Measurements from ENCODE around the gene CANT1. TPM values are rescaled to one million over a fixed set of nuclear protein-coding genes. Genes with fewer than 3 reads are reported as not detected.

The CANT1 gene
- total RNA-seq, 3 donors from 2014 or later = 26.1 to 48.1 (median 41.0) TPM

- no peak overlapping the region for H3K4me3 ChIP-seq
- no peak for TF ChIP-seq POLR2AphosphoS5 (IDR thresholded peaks at IDR 0.05)
- no peak for TF ChIP-seq CTCF (IDR thresholded peaks at IDR 0.05)
- no peak for TF ChIP-seq POLR2A (IDR thresholded peaks at IDR 0.05)
- H3K36me3 ChIP-seq = no peaks in the 10 kb centered on the region
- DNase-seq (ENCODE audit: low spot score in 2 of 2) = no peak
- H3K9me3 ChIP-seq = no peaks in the 10 kb centered on the region
- intact Hi-C loops (cut with DNase I; ENCODE audit: low total_unique reads) = loop anchor here (2.0 kb wide), 1 partner anchor 731 kb away; the partner anchor contains the start of gene ENPP7
- no peak overlapping the region for H3K27ac ChIP-seq
- H3K4me1 ChIP-seq = peaks cover 0 to 28% of the 10 kb centered on the region in 2 donors
- H3K27me3 ChIP-seq = no peaks in the 10 kb centered on the region
These were observed 9.6 kb downstream of the CANT1 start for GRCh38 chr17:78999947-79000395.

GRCh38 chr17:78999056-78999768, 10.4 kb downstream of the CANT1 start:
- no peaks in the 10 kb centered on the region for H3K36me3 ChIP-seq
- no peak for TF ChIP-seq POLR2A (IDR thresholded peaks at IDR 0.05)
- TF ChIP-seq CTCF (IDR thresholded peaks at IDR 0.05) = no peak
- TF ChIP-seq POLR2AphosphoS5 (IDR thresholded peaks at IDR 0.05) = no peak
- intact Hi-C loops (cut with DNase I; ENCODE audit: low total_unique reads) = no loop called here
- H3K4me1 ChIP-seq = peaks cover 0 to 28% of the 10 kb centered on the region in 2 donors
- no peak overlapping the region for H3K4me3 ChIP-seq
- no peaks in the 10 kb centered on the region for H3K9me3 ChIP-seq
- H3K27ac ChIP-seq = peak overlapping the region; percentile 42 to 43
- no peaks in the 10 kb centered on the region for H3K27me3 ChIP-seq
- DNase-seq (ENCODE audit: low spot score in 2 of 2) = peak in 1 of 2 donors; percentile 48

- peak in 1 of 2 donors; percentile 57 for DNase-seq (ENCODE audit: low spot score in 2 of 2)
- H3K36me3 ChIP-seq = no peaks in the 10 kb centered on the region
These were observed 11.1 kb downstream of the CANT1 start for GRCh38 chr17:78998311-78999055.

GRCh38 chr17:78997881-78998280, 11.7 kb downstream of the CANT1 start:
- Histone ChIP-seq H3K27ac (no peak overlapping the region), H3K9me3 (no peaks in the 10 kb centered on the region), H3K27me3 (no peaks in the 10 kb centered on the region), H3K4me1 (peaks cover 0 to 28% of the 10 kb centered on the region in 2 donors), H3K36me3 (no peaks in the 10 kb centered on the region), H3K4me3 (no peak overlapping the region)
- no peak for DNase-seq (ENCODE audit: low spot score in 2 of 2)
- TF ChIP-seq CTCF (IDR thresholded peaks at IDR 0.05) (no peak), POLR2A (IDR thresholded peaks at IDR 0.05) (no peak), POLR2AphosphoS5 (IDR thresholded peaks at IDR 0.05) (no peak)
- intact Hi-C loops (cut with DNase I; ENCODE audit: low total_unique reads) = no loop called here

More at GRCh38 chr17:78998311-78999055, 11.1 kb downstream of the CANT1 start:
- Histone ChIP-seq H3K9me3 (no peaks in the 10 kb centered on the region), H3K27ac (peak overlapping the region; percentile 42 to 43), H3K4me3 (no peak overlapping the region), H3K27me3 (no peaks in the 10 kb centered on the region), H3K4me1 (peaks cover 0 to 28% of the 10 kb centered on the region in 2 donors)
- intact Hi-C loops (cut with DNase I; ENCODE audit: low total_unique reads) = no loop called here
- TF ChIP-seq POLR2AphosphoS5 (IDR thresholded peaks at IDR 0.05) (no peak), CTCF (IDR thresholded peaks at IDR 0.05) (no peak), POLR2A (IDR thresholded peaks at IDR 0.05) (no peak)

Data from breast epithelium (tissue), 4 donors.